ENCODE measurements around the gene TMEM184A.

DNA sequence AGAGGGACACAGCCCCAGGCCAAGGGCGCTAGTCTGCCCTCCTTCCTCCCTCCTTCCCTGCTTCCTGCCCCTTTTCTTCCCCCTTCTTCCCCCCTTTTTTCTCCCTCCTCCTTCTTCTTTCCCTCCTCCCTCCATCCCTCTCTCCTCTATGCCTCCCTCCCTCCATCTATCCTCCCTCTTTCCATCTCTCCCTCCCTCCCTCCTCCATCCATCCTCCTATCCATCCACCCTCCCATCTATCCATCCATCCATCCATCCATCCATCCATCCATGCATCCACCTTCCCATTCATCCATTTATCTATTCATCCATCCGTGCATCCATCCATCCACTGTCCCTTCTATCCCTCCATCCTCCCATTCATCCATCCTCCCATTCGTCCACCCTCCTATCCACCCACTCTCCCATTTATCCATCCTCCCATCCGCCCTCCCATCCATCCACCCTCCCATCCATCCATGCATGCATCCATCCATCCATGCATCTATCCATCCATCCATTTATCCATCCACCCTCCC lies 38.0 kb upstream of the TMEM184A start:
- TF ChIP-seq POLR2AphosphoS5 (IDR thresholded peaks at IDR 0.05) (no peak), POLR2A (IDR thresholded peaks at IDR 0.05) (no peak)
- TF ChIP-seq, protein P1, sequence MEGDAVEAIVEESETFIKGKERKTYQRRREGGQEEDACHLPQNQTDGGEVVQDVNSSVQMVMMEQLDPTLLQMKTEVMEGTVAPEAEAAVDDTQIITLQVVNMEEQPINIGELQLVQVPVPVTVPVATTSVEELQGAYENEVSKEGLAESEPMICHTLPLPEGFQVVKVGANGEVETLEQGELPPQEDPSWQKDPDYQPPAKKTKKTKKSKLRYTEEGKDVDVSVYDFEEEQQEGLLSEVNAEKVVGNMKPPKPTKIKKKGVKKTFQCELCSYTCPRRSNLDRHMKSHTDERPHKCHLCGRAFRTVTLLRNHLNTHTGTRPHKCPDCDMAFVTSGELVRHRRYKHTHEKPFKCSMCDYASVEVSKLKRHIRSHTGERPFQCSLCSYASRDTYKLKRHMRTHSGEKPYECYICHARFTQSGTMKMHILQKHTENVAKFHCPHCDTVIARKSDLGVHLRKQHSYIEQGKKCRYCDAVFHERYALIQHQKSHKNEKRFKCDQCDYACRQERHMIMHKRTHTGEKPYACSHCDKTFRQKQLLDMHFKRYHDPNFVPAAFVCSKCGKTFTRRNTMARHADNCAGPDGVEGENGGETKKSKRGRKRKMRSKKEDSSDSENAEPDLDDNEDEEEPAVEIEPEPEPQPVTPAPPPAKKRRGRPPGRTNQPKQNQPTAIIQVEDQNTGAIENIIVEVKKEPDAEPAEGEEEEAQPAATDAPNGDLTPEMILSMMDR (IDR thresholded peaks at IDR 0.05): no peak

All from breast epithelium (tissue), 3 donors.